WI38 (cell line): ENCODE data around the gene UBE2I.
A peak's percentile ranks its signal among the peaks of the same experiment; 100 is the strongest.

Experiments
- H3K4me3 ChIP-seq: 2 replicates; pipeline ENCODE4 v1.5.1; 2011; ENCODE audit warnings: low read depth, mild to moderate bottlenecking, control low read depth, low read length
- TF ChIP-seq, protein P1 (sequence below): IDR thresholded peaks from 2 replicates; pipeline ENCODE4 v1.5.1; 2012; ENCODE audit warnings: low read depth, mild to moderate bottlenecking, control low read depth, low read length

Gene UBE2I

DNA sequence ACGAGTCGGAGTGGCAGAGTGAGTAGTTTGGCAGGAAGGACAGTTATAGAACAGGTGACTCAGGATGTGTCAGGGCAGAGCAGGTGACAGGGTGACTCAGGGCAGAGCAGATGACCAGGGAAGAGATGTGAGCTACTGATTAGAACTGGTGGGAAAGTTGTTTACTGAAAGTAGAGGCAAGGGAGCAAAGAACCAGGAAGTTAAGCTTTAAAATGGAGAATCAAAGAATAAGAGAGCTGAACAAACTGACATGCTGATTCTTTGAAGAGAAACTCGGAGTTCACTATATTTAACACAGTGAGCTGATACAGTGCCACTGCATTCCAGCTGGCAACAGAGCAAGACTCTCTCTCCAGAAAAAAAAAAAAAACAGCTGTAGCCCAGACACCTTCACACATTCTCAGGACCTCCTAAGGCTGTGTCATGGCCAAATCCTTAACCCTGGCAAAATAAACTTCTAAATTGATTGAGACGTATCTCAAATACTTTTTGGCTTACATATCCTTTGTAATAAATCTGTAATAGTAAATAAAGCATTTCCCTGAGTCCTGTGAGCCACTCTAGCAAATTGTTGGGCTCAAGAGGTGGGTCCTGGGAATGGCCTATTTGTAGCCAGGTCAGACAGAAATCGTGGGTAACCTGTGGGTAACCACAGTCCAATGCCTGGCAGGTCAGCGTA lies 12.3 kb upstream of the UBE2I start:
- H3K4me3 ChIP-seq = no peak overlapping the region
- TF ChIP-seq, protein P1, sequence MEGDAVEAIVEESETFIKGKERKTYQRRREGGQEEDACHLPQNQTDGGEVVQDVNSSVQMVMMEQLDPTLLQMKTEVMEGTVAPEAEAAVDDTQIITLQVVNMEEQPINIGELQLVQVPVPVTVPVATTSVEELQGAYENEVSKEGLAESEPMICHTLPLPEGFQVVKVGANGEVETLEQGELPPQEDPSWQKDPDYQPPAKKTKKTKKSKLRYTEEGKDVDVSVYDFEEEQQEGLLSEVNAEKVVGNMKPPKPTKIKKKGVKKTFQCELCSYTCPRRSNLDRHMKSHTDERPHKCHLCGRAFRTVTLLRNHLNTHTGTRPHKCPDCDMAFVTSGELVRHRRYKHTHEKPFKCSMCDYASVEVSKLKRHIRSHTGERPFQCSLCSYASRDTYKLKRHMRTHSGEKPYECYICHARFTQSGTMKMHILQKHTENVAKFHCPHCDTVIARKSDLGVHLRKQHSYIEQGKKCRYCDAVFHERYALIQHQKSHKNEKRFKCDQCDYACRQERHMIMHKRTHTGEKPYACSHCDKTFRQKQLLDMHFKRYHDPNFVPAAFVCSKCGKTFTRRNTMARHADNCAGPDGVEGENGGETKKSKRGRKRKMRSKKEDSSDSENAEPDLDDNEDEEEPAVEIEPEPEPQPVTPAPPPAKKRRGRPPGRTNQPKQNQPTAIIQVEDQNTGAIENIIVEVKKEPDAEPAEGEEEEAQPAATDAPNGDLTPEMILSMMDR = no peak

DNA sequence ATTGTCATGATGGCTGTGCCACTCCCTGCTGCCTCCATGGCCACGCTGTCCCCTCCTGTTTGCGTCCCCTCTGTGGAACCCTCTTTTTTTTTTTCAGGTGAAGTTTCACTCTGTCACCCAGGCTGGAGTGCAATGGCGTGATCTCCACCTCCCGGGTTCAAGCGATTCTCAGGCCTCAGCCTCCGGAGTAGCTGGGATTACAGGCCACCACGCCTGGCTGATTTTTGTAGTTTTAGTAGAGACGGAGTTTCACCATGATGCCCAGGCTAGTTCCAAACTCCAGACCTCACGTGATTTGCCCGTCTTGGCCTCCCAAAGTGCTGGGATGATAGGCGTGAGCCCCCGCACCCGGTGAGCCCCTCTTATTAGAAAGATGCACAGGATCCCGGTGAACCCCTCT lies 11.0 kb upstream of the UBE2I start:
- H3K4me3 ChIP-seq = no peak overlapping the region

DNA sequence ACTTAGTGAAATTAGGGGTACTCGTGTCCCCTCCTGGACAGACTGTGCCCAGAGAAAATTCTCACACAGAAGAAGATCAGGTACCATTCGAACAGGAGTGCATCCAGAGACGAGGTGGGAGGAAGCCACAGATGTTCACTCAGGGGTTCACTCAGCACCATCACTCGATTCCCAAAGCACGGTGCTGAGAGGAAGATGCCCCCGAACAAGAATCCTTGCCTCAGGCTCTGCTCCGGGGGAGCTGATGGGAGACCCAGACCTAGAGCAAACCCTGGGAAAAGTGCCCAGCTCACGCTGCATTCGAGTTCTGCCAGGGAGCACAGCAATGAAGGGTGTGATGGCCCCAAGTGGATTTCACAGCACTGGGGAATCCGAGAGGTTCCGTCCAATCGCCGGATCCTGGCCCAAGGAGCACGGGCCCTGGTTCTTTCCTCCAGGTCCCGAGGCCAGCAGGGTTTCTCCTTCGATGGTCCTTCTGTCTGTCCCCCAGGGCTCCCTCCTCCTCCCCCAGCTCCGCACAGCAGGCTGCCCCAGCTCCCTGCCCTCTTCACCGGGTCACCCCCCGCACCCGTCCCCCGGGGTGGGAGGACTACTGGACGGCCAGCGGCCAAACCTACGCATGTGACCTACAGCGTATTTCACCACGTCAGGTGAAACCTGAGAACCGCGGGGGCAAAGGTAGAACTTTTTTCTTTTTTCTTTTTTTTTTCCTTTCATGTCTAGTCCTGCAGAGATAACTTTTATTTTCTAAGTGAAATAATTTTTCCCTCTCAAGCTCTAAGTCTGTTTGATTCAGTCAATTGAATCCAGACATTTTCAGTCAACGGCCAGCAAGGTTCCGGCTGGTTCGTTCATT lies 10.2 kb upstream of the UBE2I start:
- TF ChIP-seq, protein P1 = no peak
- no peak overlapping the region for H3K4me3 ChIP-seq

More for the DNA sequence above, 11.0 kb upstream of the UBE2I start:
- TF ChIP-seq, protein P1 = no peak

DNA sequence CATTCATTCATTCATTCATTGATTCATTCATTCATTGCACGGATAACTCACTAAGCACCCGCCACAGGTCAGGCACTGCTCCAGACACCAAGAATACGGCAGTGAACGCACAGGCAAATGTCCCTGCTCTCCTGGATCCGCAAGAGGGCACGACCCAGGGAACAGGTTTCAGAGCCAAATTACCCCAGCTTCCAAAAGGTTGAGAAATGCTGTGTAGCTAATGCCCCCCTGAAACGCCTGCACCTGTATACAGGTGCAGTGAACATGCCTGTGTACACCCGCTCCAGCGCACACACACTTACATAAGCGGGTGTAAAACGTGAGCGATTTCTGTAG lies 9.6 kb upstream of the UBE2I start:
- no peak overlapping the region for H3K4me3 ChIP-seq
- TF ChIP-seq, protein P1 = no peak

DNA sequence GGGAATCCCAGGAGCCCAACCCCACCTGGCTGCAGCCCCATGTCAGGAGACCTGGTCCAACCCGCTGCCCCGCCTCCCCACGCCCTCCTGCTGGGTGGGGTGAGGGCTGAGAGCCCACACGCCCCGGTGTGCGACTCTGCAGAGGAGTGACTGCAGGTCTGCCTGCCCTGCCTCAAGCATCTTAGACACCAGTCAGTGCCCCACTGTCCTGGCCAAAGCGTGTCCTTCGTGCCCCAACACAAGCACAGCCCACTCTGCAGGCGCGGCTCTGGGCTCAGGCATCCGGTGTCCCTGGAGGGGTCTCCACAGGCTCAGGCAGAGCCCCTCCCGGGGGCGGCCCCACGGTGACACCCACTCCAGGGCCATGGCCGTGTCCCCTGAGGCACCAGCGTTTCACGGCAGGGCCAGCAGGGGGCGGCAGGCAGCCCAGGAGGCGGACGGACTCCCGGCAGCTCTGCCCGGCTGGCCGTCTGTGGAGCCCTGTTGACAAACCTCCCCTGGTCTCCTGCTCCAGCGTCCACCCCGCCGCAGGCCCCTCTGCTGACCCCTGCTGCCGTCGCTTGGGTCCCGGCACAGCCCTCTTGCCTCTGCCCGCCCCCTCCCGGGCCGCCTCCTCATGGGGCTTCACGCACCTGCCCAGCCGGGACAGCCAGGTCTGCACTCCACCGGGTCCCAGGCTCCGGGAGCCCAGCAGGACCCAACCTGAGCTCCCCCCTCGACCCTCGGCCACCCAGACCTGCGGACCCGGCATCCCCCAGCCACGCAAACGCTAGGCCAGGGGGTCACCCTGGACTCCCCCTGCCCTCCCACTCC lies 8.6 kb upstream of the UBE2I start:
- TF ChIP-seq, protein P1 = peak; percentile 80
- no peak overlapping the region for H3K4me3 ChIP-seq

DNA sequence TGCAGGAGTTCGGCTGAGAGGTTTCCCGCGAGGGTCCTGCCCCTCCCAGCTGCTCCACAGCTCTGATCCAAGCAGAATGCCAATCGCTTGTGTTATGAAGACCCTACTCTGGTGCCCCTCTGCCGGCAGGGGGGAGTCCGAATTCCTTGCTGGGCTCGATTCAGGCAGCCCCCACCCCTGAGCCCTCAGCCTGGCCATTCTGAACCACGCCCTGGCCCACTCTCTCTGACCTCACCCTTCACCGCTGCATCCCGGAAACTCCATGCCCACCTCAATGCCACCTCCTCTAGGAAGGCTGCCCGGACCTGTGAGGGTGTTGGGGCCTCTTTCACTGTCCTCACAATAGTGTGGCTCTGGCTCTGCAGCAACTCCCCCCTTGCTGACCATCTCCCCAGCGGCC lies 7.9 kb upstream of the UBE2I start:
- TF ChIP-seq, protein P1 = no peak
- H3K4me3 ChIP-seq = no peak overlapping the region
